Neural cell (in vitro differentiated cells): Measurements from ENCODE around the gene LAMTOR3.

Source experiments
- CTCF ChIP-seq: fragments of 450-650 bp; IDR thresholded peaks from 2 replicates; pipeline ENCODE4 v1.5.1; 2014; ENCODE audit warnings: antibody characterized with exemption, mild to moderate bottlenecking, moderate library complexity; ENCODE audit not compliant: poor library complexity, severe bottlenecking
- POLR2AphosphoS5 ChIP-seq: IDR thresholded peaks from 2 replicates; pipeline ENCODE4 v1.6.1; 2012
- RAD21 ChIP-seq: fragments of 450-650 bp; conservative IDR thresholded peaks from 2 replicates; pipeline ENCODE4 v1.6.1; 2014; ENCODE audit warnings: antibody characterized with exemption, mild to moderate bottlenecking, moderate library complexity

- TF ChIP-seq CTCF (no peak), POLR2AphosphoS5 (no peak), RAD21 (no peak)
These were observed 58.3 kb downstream of the LAMTOR3 start for GRCh38 chr4:99835942-99836341.
